Liver (tissue), 3 donors: ENCODE measurements around the gene ENDOG.

Experiments
- ATF3 ChIP-seq: IDR thresholded peaks from 2 replicates; pipeline ENCODE4 v1.6.1; 2016; ENCODE audit warnings: antibody characterized with exemption
- CTCF ChIP-seq: fragments of 150-350 bp; IDR thresholded peaks from 2 replicates; pipeline ENCODE4 v1.5.1; 2017; ENCODE audit warnings: improper control_type of control experiment, low read depth, low read length; ENCODE audit not compliant: missing input control
- FOXA1 ChIP-seq: IDR thresholded peaks from 2 replicates; pipeline ENCODE4 v1.6.1; 2016; ENCODE audit warnings: antibody characterized with exemption
- GABPA ChIP-seq, 2 donors: IDR thresholded peaks in 1 of 2; conservative IDR thresholded peaks in 1 of 2; 2 replicates each; pipeline ENCODE4 v1.6.1; 2016; ENCODE audit warnings: antibody characterized with exemption in 2 of 2, mild to moderate bottlenecking in 1 of 2, moderate library complexity in 1 of 2
- HNF4A ChIP-seq, 2 donors: conservative IDR thresholded peaks; 2 replicates each; pipeline ENCODE4 v1.6.1; 2016; ENCODE audit warnings: antibody characterized with exemption in 2 of 2, mild to moderate bottlenecking in 2 of 2
- HNF4G ChIP-seq: IDR thresholded peaks from 2 replicates; pipeline ENCODE4 v1.6.1; 2016; ENCODE audit warnings: antibody characterized with exemption
- JUND ChIP-seq, 2 donors: IDR thresholded peaks; 2 replicates each; pipeline ENCODE4 v1.6.1; 2016; ENCODE audit warnings: antibody characterized with exemption in 2 of 2
- NR2F2 ChIP-seq: IDR thresholded peaks from 2 replicates; pipeline ENCODE4 v1.6.1; 2016; ENCODE audit warnings: antibody characterized with exemption
- RAD21 ChIP-seq, 2 donors: IDR thresholded peaks; 2 replicates each; pipeline ENCODE4 v1.6.1; 2016; ENCODE audit warnings: antibody characterized with exemption in 2 of 2, mild to moderate bottlenecking in 2 of 2
- REST ChIP-seq: IDR thresholded peaks from 2 replicates; pipeline ENCODE4 v1.6.1; 2016; ENCODE audit warnings: antibody characterized with exemption, mild to moderate bottlenecking
- TAF1 ChIP-seq: conservative IDR thresholded peaks from 2 replicates; pipeline ENCODE4 v1.6.1; 2016; ENCODE audit warnings: antibody characterized with exemption, mild to moderate bottlenecking
- YY1 ChIP-seq: IDR thresholded peaks from 2 replicates; pipeline ENCODE4 v1.6.1; 2016; ENCODE audit warnings: antibody characterized with exemption, mild to moderate bottlenecking
- TF ChIP-seq, protein P1 (sequence below): IDR thresholded peaks from 2 replicates; pipeline ENCODE4 v1.6.1; 2016; ENCODE audit warnings: antibody characterized with exemption
- TF ChIP-seq, protein P2 (sequence below): IDR thresholded peaks from 2 replicates; pipeline ENCODE4 v1.6.1; 2016; ENCODE audit warnings: antibody characterized with exemption
- donor health status: healthy.
- donor health status: healthy.

DNA sequence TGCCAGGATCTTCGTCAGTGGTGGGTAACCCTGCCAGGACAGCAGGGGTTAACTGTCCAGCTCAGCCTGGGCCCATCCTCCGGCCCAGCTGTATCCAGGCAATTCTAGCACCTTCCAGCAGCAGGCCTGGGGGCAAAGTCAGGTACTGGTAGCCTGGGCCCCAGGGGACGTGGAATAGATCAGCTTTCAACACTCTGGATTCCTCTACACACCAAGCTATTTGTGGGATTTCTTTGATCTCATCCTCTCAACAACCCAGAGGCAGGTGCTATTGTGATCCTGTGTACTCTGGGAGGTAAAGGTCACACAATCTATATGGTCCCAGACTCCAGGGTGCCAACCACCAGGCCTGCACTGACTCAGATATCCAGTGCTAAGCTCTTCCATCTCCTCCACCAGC is 20.0 kb downstream of the ENDOG start:
- no peak for TF ChIP-seq CTCF
- TF ChIP-seq REST: no peak
- no peak for TF ChIP-seq TAF1
- no peak for TF ChIP-seq JUND (IDR thresholded peaks at IDR 0.05)
- TF ChIP-seq, protein P1, sequence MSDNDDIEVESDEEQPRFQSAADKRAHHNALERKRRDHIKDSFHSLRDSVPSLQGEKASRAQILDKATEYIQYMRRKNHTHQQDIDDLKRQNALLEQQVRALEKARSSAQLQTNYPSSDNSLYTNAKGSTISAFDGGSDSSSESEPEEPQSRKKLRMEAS: no peak
- no peak for TF ChIP-seq YY1
- TF ChIP-seq HNF4A (conservative IDR thresholded peaks at IDR 0.05): no peak
- TF ChIP-seq FOXA1: no peak
- TF ChIP-seq, protein P2, sequence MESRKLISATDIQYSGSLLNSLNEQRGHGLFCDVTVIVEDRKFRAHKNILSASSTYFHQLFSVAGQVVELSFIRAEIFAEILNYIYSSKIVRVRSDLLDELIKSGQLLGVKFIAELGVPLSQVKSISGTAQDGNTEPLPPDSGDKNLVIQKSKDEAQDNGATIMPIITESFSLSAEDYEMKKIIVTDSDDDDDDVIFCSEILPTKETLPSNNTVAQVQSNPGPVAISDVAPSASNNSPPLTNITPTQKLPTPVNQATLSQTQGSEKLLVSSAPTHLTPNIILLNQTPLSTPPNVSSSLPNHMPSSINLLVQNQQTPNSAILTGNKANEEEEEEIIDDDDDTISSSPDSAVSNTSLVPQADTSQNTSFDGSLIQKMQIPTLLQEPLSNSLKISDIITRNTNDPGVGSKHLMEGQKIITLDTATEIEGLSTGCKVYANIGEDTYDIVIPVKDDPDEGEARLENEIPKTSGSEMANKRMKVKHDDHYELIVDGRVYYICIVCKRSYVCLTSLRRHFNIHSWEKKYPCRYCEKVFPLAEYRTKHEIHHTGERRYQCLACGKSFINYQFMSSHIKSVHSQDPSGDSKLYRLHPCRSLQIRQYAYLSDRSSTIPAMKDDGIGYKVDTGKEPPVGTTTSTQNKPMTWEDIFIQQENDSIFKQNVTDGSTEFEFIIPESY: no peak
- no peak for TF ChIP-seq RAD21 (IDR thresholded peaks at IDR 0.05)
- TF ChIP-seq ATF3: no peak
- no peak for TF ChIP-seq GABPA (IDR thresholded peaks at IDR 0.05 in 1 of 2, conservative IDR thresholded peaks at IDR 0.05 in 1 of 2)
- TF ChIP-seq HNF4G: no peak
- no peak for TF ChIP-seq NR2F2
